GOT3 (cell line): ENCODE data around the gene MZT2B.
"Not testable (repeated sequence)": the region's sequence is repeated elsewhere in the genome, so short reads cannot be mapped to it uniquely, and the experiment has no call there.

Source experiments
- DNase-seq: peaks from one replicate; lab custom pipeline; 2025; ENCODE audit warnings: mixed read lengths; lab: John Stamatoyannopoulos, UW

The MZT2B gene

GRCh38 chr2:130219147-130219546, 37.1 kb downstream of the MZT2B start:
- DNase-seq, result not testable (repeated sequence)

- DNase-seq, result not testable (repeated sequence)
These were observed 38.4 kb downstream of the MZT2B start for GRCh38 chr2:130220505-130220904.

GRCh38 chr2:130222523-130222922, 40.5 kb downstream of the MZT2B start:
- DNase-seq, result not testable (repeated sequence)

- not testable (repeated sequence) for DNase-seq
These were observed 45.9 kb downstream of the MZT2B start for GRCh38 chr2:130228005-130228404.

- DNase-seq, result not testable (repeated sequence)
These were observed 46.6 kb downstream of the MZT2B start for GRCh38 chr2:130228467-130229160.

GRCh38 chr2:130229161-130229510, 47.1 kb downstream of the MZT2B start:
- not testable (repeated sequence) for DNase-seq

- not testable (repeated sequence) for DNase-seq
These were observed 48.3 kb downstream of the MZT2B start for GRCh38 chr2:130230376-130230775.

GRCh38 chr2:130230907-130231306, 48.8 kb downstream of the MZT2B start:
- DNase-seq, result not testable (repeated sequence)

- no peak for DNase-seq
These were observed 49.6 kb downstream of the MZT2B start for GRCh38 chr2:130231656-130232055.

GRCh38 chr2:130233066-130233465, 51.0 kb downstream of the MZT2B start:
- DNase-seq, result not testable (repeated sequence)

- DNase-seq, result not testable (repeated sequence)
These were observed 57.5 kb downstream of the MZT2B start for GRCh38 chr2:130239581-130239980.
